ENCODE data around the gene EXOC6B.

DNA sequence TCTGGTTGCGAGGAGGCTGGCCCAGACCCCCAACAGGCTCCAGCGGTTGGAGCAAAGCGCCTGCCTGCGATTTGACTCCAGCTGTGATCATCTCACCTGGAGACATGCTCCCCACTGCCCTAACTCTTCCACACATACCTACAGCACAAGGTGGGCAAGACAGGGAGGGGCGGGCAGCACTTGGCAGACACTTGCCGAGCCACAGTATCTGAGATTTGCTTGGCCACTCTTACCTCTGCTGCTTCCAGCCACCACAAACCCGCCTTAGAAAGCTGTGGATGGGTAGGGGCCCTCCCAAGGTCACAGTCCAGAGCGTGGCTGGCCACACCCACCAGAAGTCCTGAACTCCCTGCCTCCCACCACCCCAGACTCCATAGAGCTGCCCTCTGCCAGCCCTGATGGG, 686.4 kb downstream of the EXOC6B start:
- TF ChIP-seq TAF1 (IDR thresholded peaks at IDR 0.05; ENCODE audit: low read depth, low read length) (no peak), NRF1 (IDR thresholded peaks at IDR 0.05; ENCODE audit: low read depth, low read length) (no peak)
